ENCODE data around the gene SESTD1.
A peak's percentile ranks its signal among the peaks of the same experiment; 100 is the strongest.

The SESTD1 gene

GRCh38 chr2:179264368-179265081 is at the start of gene SESTD1:
TSS of gene SESTD1 (minus strand) at chr2:179264832. CDS start at chr2:179191841, 72,991 bp downstream.
- Mint-ChIP-seq H3K36me3 (ENCODE audit: low read depth) (no peaks in the 10 kb centered on the region), H3K27me3 (peaks cover 39% of the 10 kb centered on the region), H3K9me3 (no peaks in the 10 kb centered on the region), H3K27ac (peak within 1 kb of the TSS; percentile 62), H3K4me3 (peak within 1 kb of the TSS; percentile 85), H3K4me1 (ENCODE audit: low read depth) (peaks cover 47% of the 10 kb centered on the region)

- Mint-ChIP-seq H3K27ac (no peak overlapping the region), H3K27me3 (peaks cover 11% of the 10 kb centered on the region), H3K36me3 (ENCODE audit: low read depth) (peaks cover 10% of the 10 kb centered on the region), H3K9me3 (peaks cover 8% of the 10 kb centered on the region), H3K4me1 (ENCODE audit: low read depth) (no peaks in the 10 kb centered on the region), H3K4me3 (no peak overlapping the region)
Measured at GRCh38 chr2:179313057-179313456, 48.4 kb upstream of the SESTD1 start.

GRCh38 chr2:179311101-179311500 is 46.5 kb upstream of the SESTD1 start:
- H3K27ac Mint-ChIP-seq, result no peak overlapping the region
- H3K36me3 Mint-ChIP-seq (ENCODE audit: low read depth), result peaks cover 10% of the 10 kb centered on the region
- peaks cover 3% of the 10 kb centered on the region for H3K27me3 Mint-ChIP-seq
- no peaks in the 10 kb centered on the region for H3K4me1 Mint-ChIP-seq (ENCODE audit: low read depth)
- peaks cover 4% of the 10 kb centered on the region for H3K9me3 Mint-ChIP-seq
- H3K4me3 Mint-ChIP-seq, result no peak overlapping the region

GRCh38 chr2:179307616-179308371 is 43.2 kb upstream of the SESTD1 start:
- Mint-ChIP-seq H3K4me1 (ENCODE audit: low read depth) (no peaks in the 10 kb centered on the region), H3K27me3 (peaks cover 3% of the 10 kb centered on the region), H3K27ac (no peak overlapping the region), H3K36me3 (ENCODE audit: low read depth) (no peaks in the 10 kb centered on the region), H3K4me3 (no peak overlapping the region), H3K9me3 (no peaks in the 10 kb centered on the region)

GRCh38 chr2:179305125-179305524 is 40.5 kb upstream of the SESTD1 start:
- H3K36me3 Mint-ChIP-seq (ENCODE audit: low read depth), result no peaks in the 10 kb centered on the region
- H3K27ac Mint-ChIP-seq, result no peak overlapping the region
- H3K4me3 Mint-ChIP-seq, result no peak overlapping the region
- no peaks in the 10 kb centered on the region for H3K9me3 Mint-ChIP-seq
- H3K27me3 Mint-ChIP-seq, result no peaks in the 10 kb centered on the region
- H3K4me1 Mint-ChIP-seq (ENCODE audit: low read depth), result no peaks in the 10 kb centered on the region

GRCh38 chr2:179304424-179304823 is 39.8 kb upstream of the SESTD1 start:
- Mint-ChIP-seq H3K36me3 (ENCODE audit: low read depth) (no peaks in the 10 kb centered on the region), H3K9me3 (no peaks in the 10 kb centered on the region), H3K27ac (no peak overlapping the region), H3K4me3 (no peak overlapping the region), H3K4me1 (ENCODE audit: low read depth) (no peaks in the 10 kb centered on the region), H3K27me3 (no peaks in the 10 kb centered on the region)

GRCh38 chr2:179302764-179303571 is 38.3 kb upstream of the SESTD1 start:
- Mint-ChIP-seq H3K9me3 (no peaks in the 10 kb centered on the region), H3K27me3 (no peaks in the 10 kb centered on the region), H3K4me3 (no peak overlapping the region), H3K27ac (no peak overlapping the region), H3K36me3 (ENCODE audit: low read depth) (no peaks in the 10 kb centered on the region), H3K4me1 (ENCODE audit: low read depth) (peaks cover 4% of the 10 kb centered on the region)

GRCh38 chr2:179302149-179302548 is 37.5 kb upstream of the SESTD1 start:
- H3K9me3 Mint-ChIP-seq, result no peaks in the 10 kb centered on the region
- peaks cover 4% of the 10 kb centered on the region for H3K4me1 Mint-ChIP-seq (ENCODE audit: low read depth)
- H3K36me3 Mint-ChIP-seq (ENCODE audit: low read depth), result no peaks in the 10 kb centered on the region
- H3K27ac Mint-ChIP-seq, result no peak overlapping the region
- no peaks in the 10 kb centered on the region for H3K27me3 Mint-ChIP-seq
- H3K4me3 Mint-ChIP-seq, result no peak overlapping the region

- H3K27ac Mint-ChIP-seq, result no peak overlapping the region
- no peaks in the 10 kb centered on the region for H3K9me3 Mint-ChIP-seq
- H3K4me1 Mint-ChIP-seq (ENCODE audit: low read depth), result peaks cover 4% of the 10 kb centered on the region
- no peaks in the 10 kb centered on the region for H3K27me3 Mint-ChIP-seq
- H3K36me3 Mint-ChIP-seq (ENCODE audit: low read depth), result no peaks in the 10 kb centered on the region
- H3K4me3 Mint-ChIP-seq, result no peak overlapping the region
Measured at GRCh38 chr2:179298666-179299065, 34.0 kb upstream of the SESTD1 start.

- Mint-ChIP-seq H3K36me3 (ENCODE audit: low read depth) (no peaks in the 10 kb centered on the region), H3K4me3 (no peak overlapping the region), H3K9me3 (no peaks in the 10 kb centered on the region), H3K27ac (no peak overlapping the region), H3K4me1 (ENCODE audit: low read depth) (peaks cover 4% of the 10 kb centered on the region), H3K27me3 (no peaks in the 10 kb centered on the region)
Measured at GRCh38 chr2:179297927-179298326, 33.3 kb upstream of the SESTD1 start.

- no peaks in the 10 kb centered on the region for H3K4me1 Mint-ChIP-seq (ENCODE audit: low read depth)
- H3K9me3 Mint-ChIP-seq, result no peaks in the 10 kb centered on the region
- H3K27ac Mint-ChIP-seq, result no peak overlapping the region
- H3K4me3 Mint-ChIP-seq, result no peak overlapping the region
- no peaks in the 10 kb centered on the region for H3K27me3 Mint-ChIP-seq
- H3K36me3 Mint-ChIP-seq (ENCODE audit: low read depth), result no peaks in the 10 kb centered on the region
Measured at GRCh38 chr2:179290329-179290728, 25.7 kb upstream of the SESTD1 start.

- Mint-ChIP-seq H3K4me3 (no peak overlapping the region), H3K27me3 (no peaks in the 10 kb centered on the region), H3K36me3 (ENCODE audit: low read depth) (no peaks in the 10 kb centered on the region), H3K4me1 (ENCODE audit: low read depth) (no peaks in the 10 kb centered on the region), H3K27ac (no peak overlapping the region), H3K9me3 (no peaks in the 10 kb centered on the region)
Measured at GRCh38 chr2:179285060-179285459, 20.4 kb upstream of the SESTD1 start.

GRCh38 chr2:179277429-179278196 is 13.0 kb upstream of the SESTD1 start:
- Mint-ChIP-seq H3K4me1 (ENCODE audit: low read depth) (peaks cover 17% of the 10 kb centered on the region), H3K27me3 (no peaks in the 10 kb centered on the region), H3K9me3 (no peaks in the 10 kb centered on the region), H3K27ac (no peak overlapping the region), H3K4me3 (no peak overlapping the region), H3K36me3 (ENCODE audit: low read depth) (no peaks in the 10 kb centered on the region)

- H3K9me3 Mint-ChIP-seq, result no peaks in the 10 kb centered on the region
- peaks cover 17% of the 10 kb centered on the region for H3K4me1 Mint-ChIP-seq (ENCODE audit: low read depth)
- H3K36me3 Mint-ChIP-seq (ENCODE audit: low read depth), result no peaks in the 10 kb centered on the region
- H3K27ac Mint-ChIP-seq, result no peak overlapping the region
- no peak overlapping the region for H3K4me3 Mint-ChIP-seq
- H3K27me3 Mint-ChIP-seq, result no peaks in the 10 kb centered on the region
Measured at GRCh38 chr2:179275253-179276012, 10.8 kb upstream of the SESTD1 start.
